Measurements from ENCODE around the gene LDLRAD4. TPM values are rescaled to one million over a fixed set of nuclear protein-coding genes. Genes with fewer than 3 reads are reported as not detected.

Gene LDLRAD4
- total RNA-seq, 1 experiment from 2014 or later: not detected

GRCh38 chr18:13439461-13439860 is 220.9 kb downstream of the LDLRAD4 start:
- ATAC-seq: no peak
- Histone ChIP-seq H3K4me3 (ENCODE audit: low read length) (no peak overlapping the region), H3K9ac (ENCODE audit: low read length) (no peak overlapping the region), H3K27me3 (ENCODE audit: low read length) (peaks cover 69% of the 10 kb centered on the region), H4K20me1 (ENCODE audit: low read length) (no peaks in the 10 kb centered on the region), H3F3A (ENCODE audit: low read length, unreplicated experiment) (no peaks in the 10 kb centered on the region), H3K36me3 (ENCODE audit: low read depth, low read length) (no peaks in the 10 kb centered on the region), H3K27ac (ENCODE audit: low read length) (no peak overlapping the region), H3K9me3 (ENCODE audit: low read length) (no peaks in the 10 kb centered on the region), H3K4me1 (ENCODE audit: insufficient read depth, low read length) (peaks cover 11% of the 10 kb centered on the region; the same call in 1 of the 2 replicates), H3K9me2 (replicated peaks; ENCODE audit: low read length) (no peaks in the 10 kb centered on the region), H3K79me2 (ENCODE audit: low read length) (no peaks in the 10 kb centered on the region), H2AFZ (ENCODE audit: low read length) (no peak overlapping the region), H3K4me2 (ENCODE audit: low read length) (no peak overlapping the region)
- TF ChIP-seq CTCF (conservative IDR thresholded peaks at IDR 0.05; ENCODE audit: low read depth, low read length) (no peak), EZH2 (IDR thresholded peaks at IDR 0.05; ENCODE audit: low read length, unreplicated experiment) (no peak), EZH2phosphoT487 (IDR thresholded peaks at IDR 0.05; ENCODE audit: borderline replicate concordance, low read length) (no peak)
- DNase-seq: no peak
- ChIA-PET CTCF (no interaction called here), POLR2A (ENCODE audit: unreplicated experiment) (no interaction called here)
- intact Hi-C loops (cut with micrococcal nuclease): no loop called here
- no TSS peak for BruUV-seq (replicated peaks)

- ChIA-PET CTCF (interaction anchor here (1.2 kb wide), 1 partner anchor 225 kb away, joined by 10 read pairs; no protein-coding TSS in a partner anchor), POLR2A (ENCODE audit: unreplicated experiment) (interaction anchor here (0.5 to 0.7 kb wide), 2 partner anchors 78 to 244 kb away, joined by 4 to 5 read pairs; no protein-coding TSS in a partner anchor)
- H3K36me3 ChIP-seq (ENCODE audit: low read depth, low read length): no peaks in the 10 kb centered on the region
- H2AFZ ChIP-seq (ENCODE audit: low read length): no peak overlapping the region
- ATAC-seq: peak; percentile 19; the same call in 1 of the 2 replicates
- no peak overlapping the region for H3K9ac ChIP-seq (ENCODE audit: low read length)
- peaks cover 77% of the 10 kb centered on the region for H3K27me3 ChIP-seq (ENCODE audit: low read length)
- DNase-seq: no peak
- intact Hi-C loops (cut with micrococcal nuclease): no loop called here
- no TSS peak for BruUV-seq (replicated peaks)
- H3F3A ChIP-seq (ENCODE audit: low read length, unreplicated experiment): no peaks in the 10 kb centered on the region
- peaks cover 9% of the 10 kb centered on the region; the same call in 1 of the 2 replicates for H3K4me1 ChIP-seq (ENCODE audit: insufficient read depth, low read length)
- no peak overlapping the region for H3K27ac ChIP-seq (ENCODE audit: low read length)
- H4K20me1 ChIP-seq (ENCODE audit: low read length): no peaks in the 10 kb centered on the region
- no peak overlapping the region for H3K4me3 ChIP-seq (ENCODE audit: low read length)
- no peaks in the 10 kb centered on the region for H3K9me3 ChIP-seq (ENCODE audit: low read length)
- TF ChIP-seq CTCF (conservative IDR thresholded peaks at IDR 0.05; ENCODE audit: low read depth, low read length) (peak; percentile 42), EZH2 (IDR thresholded peaks at IDR 0.05; ENCODE audit: low read length, unreplicated experiment) (no peak)
- no peak overlapping the region for H3K4me2 ChIP-seq (ENCODE audit: low read length)
- H3K9me2 ChIP-seq (replicated peaks; ENCODE audit: low read length): no peaks in the 10 kb centered on the region
- no peaks in the 10 kb centered on the region for H3K79me2 ChIP-seq (ENCODE audit: low read length)
Measured at GRCh38 chr18:13440277-13441248, 222.0 kb downstream of the LDLRAD4 start.

GRCh38 chr18:13441736-13442135 is 223.2 kb downstream of the LDLRAD4 start:
- TF ChIP-seq EZH2 (IDR thresholded peaks at IDR 0.05; ENCODE audit: low read length, unreplicated experiment) (no peak), CTCF (conservative IDR thresholded peaks at IDR 0.05; ENCODE audit: low read depth, low read length) (no peak), EZH2phosphoT487 (IDR thresholded peaks at IDR 0.05; ENCODE audit: borderline replicate concordance, low read length) (no peak)

More at GRCh38 chr18:13441736-13442135, 223.2 kb downstream of the LDLRAD4 start:
- no peaks in the 10 kb centered on the region for H3K9me3 ChIP-seq (ENCODE audit: low read length)
- H3K9me2 ChIP-seq (replicated peaks; ENCODE audit: low read length): no peaks in the 10 kb centered on the region
- H3F3A ChIP-seq (ENCODE audit: low read length, unreplicated experiment): no peaks in the 10 kb centered on the region
- no peak overlapping the region for H3K27ac ChIP-seq (ENCODE audit: low read length)
- no peak overlapping the region for H3K4me3 ChIP-seq (ENCODE audit: low read length)
- CTCF ChIA-PET: no interaction called here
- H2AFZ ChIP-seq (ENCODE audit: low read length): no peak overlapping the region
- intact Hi-C loops (cut with micrococcal nuclease): no loop called here
- no peak overlapping the region for H3K4me2 ChIP-seq (ENCODE audit: low read length)
- ATAC-seq (no peak), DNase-seq (no peak)
- no peaks in the 10 kb centered on the region for H3K4me1 ChIP-seq (ENCODE audit: insufficient read depth, low read length)
- no peaks in the 10 kb centered on the region for H4K20me1 ChIP-seq (ENCODE audit: low read length)
- no peaks in the 10 kb centered on the region for H3K36me3 ChIP-seq (ENCODE audit: low read depth, low read length)
- POLR2A ChIA-PET (ENCODE audit: unreplicated experiment): no interaction called here
- peaks cover 87% of the 10 kb centered on the region for H3K27me3 ChIP-seq (ENCODE audit: low read length)
- no peak overlapping the region for H3K9ac ChIP-seq (ENCODE audit: low read length)
- H3K79me2 ChIP-seq (ENCODE audit: low read length): no peaks in the 10 kb centered on the region
- BruUV-seq (replicated peaks): no TSS peak
